HL-60 (cell line): ENCODE results near the gene ADSS1.

Experiments
- DNase-seq, 2 experiments: peaks; one replicate each; pipeline ENCODE4 v3.0.0-alpha.2; 2010 to 2020; ENCODE audit warnings: low read depth in 1 of 2, low spot score in 1 of 2
- H3K27ac ChIP-seq: fragments of 250-450 bp; sonication (Bioruptor Pico); replicated peaks from 2 replicates; pipeline ENCODE4 v1.5.1; 2020; ENCODE audit warnings: mild to moderate bottlenecking, moderate library complexity
- H3K27me3 ChIP-seq: fragments of 250-450 bp; sonication (Bioruptor Pico); 2 replicates; pipeline ENCODE4 v1.5.1; 2021; ENCODE audit warnings: mild to moderate bottlenecking, moderate library complexity; ENCODE audit not compliant: insufficient read depth, poor library complexity, severe bottlenecking
- H3K4me3 ChIP-seq: replicated peaks from 2 replicates; pipeline ENCODE4 v1.5.1; 2011; ENCODE audit warnings: mild to moderate bottlenecking, control low read depth, low read length; ENCODE audit not compliant: insufficient read depth
- CTCF ChIP-seq: IDR thresholded peaks from one replicate; pipeline ENCODE4 v1.5.1; 2011; ENCODE audit warnings: low read length, control low read depth, inconsistent platforms; ENCODE audit not compliant: insufficient read depth
- GABPA ChIP-seq: IDR thresholded peaks from 2 replicates; pipeline ENCODE4 v1.6.1; 2012; ENCODE audit warnings: low read depth
- POLR2AphosphoS5 ChIP-seq: IDR thresholded peaks from 2 replicates; pipeline ENCODE4 v1.6.1; 2012; ENCODE audit warnings: low read depth
- REST ChIP-seq: IDR thresholded peaks from 2 replicates; pipeline ENCODE4 v1.6.1; 2012; ENCODE audit warnings: low read depth; ENCODE audit not compliant: insufficient replicate concordance
- SPI1 ChIP-seq: IDR thresholded peaks from 2 replicates; pipeline ENCODE4 v1.6.1; 2012; ENCODE audit warnings: low read depth, mild to moderate bottlenecking, borderline replicate concordance

ADSS1 gene

GRCh38 chr14:104783484-104784217 lies 59.6 kb downstream of the ADSS1 start:
- Histone ChIP-seq H3K27ac (no peak overlapping the region), H3K4me3 (no peak overlapping the region), H3K27me3 (no peaks in the 10 kb centered on the region)
- DNase-seq, result no peak
- TF ChIP-seq REST (no peak), POLR2AphosphoS5 (no peak), GABPA (no peak), SPI1 (no peak), CTCF (no peak)

GRCh38 chr14:104784218-104784568 lies 60.2 kb downstream of the ADSS1 start:
- H3K27me3 ChIP-seq, result no peaks in the 10 kb centered on the region
- TF ChIP-seq POLR2AphosphoS5 (no peak), SPI1 (no peak), CTCF (no peak), GABPA (no peak), REST (no peak)
- H3K27ac ChIP-seq, result no peak overlapping the region
- DNase-seq, result no peak
- H3K4me3 ChIP-seq, result no peak overlapping the region

- TF ChIP-seq CTCF (no peak), POLR2AphosphoS5 (no peak), GABPA (no peak), REST (no peak), SPI1 (no peak)
- H3K27me3 ChIP-seq, result no peaks in the 10 kb centered on the region
- DNase-seq, result no peak
- H3K4me3 ChIP-seq, result no peak overlapping the region
- H3K27ac ChIP-seq, result no peak overlapping the region
Measured at GRCh38 chr14:104784846-104785707, 61.0 kb downstream of the ADSS1 start.
